ENCODE results near the gene NRG3. TPM values are rescaled to one million over a fixed set of nuclear protein-coding genes. Genes with fewer than 3 reads are reported as not detected.

The NRG3 gene
- total RNA-seq, 4 donors from 2014 or later = under 0.01 to 0.65 (median 0.17) TPM

DNA sequence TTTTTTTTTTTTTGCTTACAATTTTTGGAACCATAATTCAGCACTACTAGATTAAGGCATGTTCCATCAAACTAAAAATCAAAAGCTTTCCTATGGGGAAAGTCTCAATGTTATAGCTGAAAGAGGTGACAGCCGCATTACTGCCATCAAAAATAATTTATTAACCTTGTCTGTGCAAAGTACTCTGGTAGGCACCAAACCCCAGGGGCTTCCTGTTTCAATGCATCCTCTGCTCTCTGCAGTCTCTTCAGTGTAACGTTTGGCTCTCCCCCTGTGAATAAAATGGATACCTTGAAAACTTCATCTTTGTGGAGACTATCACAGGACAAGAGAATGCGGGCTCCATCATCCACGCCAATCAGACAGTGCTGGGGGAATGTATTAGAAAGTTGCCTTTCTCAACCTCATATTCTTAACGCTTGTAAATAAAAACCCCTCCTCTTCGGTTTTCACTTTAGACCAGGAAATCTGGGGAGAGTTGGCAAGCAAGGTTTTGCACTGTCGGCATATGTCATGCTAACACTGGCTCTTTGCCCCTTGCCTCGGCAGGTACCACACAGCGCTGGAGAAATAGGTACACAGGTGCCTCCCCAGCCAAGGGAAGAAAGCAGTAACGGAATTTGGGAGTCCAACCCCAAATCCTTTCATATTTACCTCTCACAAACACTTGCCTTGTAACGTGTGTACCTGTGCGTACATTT is 1.6 kb upstream of the NRG3 start:
- Histone ChIP-seq H3K4me1 (peaks cover 10 to 31% (median 27%) of the 10 kb centered on the region in 4 donors), H3K27ac (replicated peaks in 1 of 4) (no peak overlapping the region), H3K36me3 (no peaks in the 10 kb centered on the region), H3K4me3 (peak overlapping the region in 1 of 4 donors; percentile 45), H3K27me3 (peaks cover 0 to 78% (median 27%) of the 10 kb centered on the region in 4 donors), H3K9me3 (no peaks in the 10 kb centered on the region)
- DNase-seq (ENCODE audit: extremely low spot score) = no peak
- WGBS = 28% methylated on average over 12 of the region's 12 CpGs
- TF ChIP-seq POLR2A (IDR thresholded peaks at IDR 0.05; ENCODE audit: low read depth) (no peak), POLR2AphosphoS5 (IDR thresholded peaks at IDR 0.05) (no peak), EP300 (IDR thresholded peaks at IDR 0.05) (no peak)
- TF ChIP-seq, protein P1, sequence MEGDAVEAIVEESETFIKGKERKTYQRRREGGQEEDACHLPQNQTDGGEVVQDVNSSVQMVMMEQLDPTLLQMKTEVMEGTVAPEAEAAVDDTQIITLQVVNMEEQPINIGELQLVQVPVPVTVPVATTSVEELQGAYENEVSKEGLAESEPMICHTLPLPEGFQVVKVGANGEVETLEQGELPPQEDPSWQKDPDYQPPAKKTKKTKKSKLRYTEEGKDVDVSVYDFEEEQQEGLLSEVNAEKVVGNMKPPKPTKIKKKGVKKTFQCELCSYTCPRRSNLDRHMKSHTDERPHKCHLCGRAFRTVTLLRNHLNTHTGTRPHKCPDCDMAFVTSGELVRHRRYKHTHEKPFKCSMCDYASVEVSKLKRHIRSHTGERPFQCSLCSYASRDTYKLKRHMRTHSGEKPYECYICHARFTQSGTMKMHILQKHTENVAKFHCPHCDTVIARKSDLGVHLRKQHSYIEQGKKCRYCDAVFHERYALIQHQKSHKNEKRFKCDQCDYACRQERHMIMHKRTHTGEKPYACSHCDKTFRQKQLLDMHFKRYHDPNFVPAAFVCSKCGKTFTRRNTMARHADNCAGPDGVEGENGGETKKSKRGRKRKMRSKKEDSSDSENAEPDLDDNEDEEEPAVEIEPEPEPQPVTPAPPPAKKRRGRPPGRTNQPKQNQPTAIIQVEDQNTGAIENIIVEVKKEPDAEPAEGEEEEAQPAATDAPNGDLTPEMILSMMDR (IDR thresholded peaks at IDR 0.05) = no peak
- intact Hi-C loops (cut with DNase I) = no loop called here

DNA sequence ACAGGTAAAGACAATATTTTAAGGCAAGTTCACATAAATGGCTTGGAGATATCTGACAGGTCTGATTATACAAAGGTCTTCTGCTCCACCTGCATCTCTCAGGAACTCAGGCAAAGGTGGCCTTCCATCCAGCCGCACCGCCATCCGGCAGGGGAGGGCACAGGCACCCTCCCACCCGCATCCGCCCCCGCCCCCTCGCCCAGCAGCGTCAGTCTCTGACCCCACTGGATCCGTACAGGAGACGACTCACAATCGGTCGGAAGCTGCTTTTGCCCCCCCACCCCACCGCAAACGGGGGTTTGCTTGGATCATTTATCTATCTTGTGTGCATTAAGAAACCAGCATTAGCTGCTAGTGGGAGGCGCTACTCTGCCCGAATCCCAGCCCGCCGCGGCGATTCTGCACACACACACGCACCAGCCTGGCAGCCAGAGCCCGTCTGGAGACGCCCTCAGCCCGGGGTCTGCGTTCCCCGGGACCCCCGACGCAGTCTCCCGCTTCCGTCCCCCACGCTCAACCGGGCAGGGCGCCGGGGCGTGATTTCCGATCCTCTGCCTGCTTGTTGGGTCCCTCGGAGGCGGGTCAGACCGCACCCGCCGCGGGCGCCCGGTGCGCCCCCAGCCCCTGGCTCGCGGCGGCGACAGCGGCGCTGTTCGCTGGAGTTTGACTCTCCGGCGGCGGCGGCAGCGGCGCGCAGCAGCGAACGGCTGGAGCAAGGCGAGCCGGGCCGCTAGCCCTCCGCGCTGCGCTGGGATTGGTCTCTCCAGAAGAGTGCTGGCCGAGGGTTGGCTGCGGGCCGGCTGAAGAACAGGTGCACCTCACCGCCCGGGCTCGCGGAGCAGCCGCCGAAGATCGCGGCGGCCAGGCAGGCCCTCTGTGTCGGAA is 820 bp upstream of the NRG3 start:
- Histone ChIP-seq H3K4me3 (peak overlapping the region; percentile 41 to 58 (median 46)), H3K27me3 (peaks cover 0 to 79% (median 27%) of the 10 kb centered on the region in 4 donors), H3K27ac (replicated peaks in 1 of 4) (no peak overlapping the region), H3K36me3 (no peaks in the 10 kb centered on the region), H3K9me3 (no peaks in the 10 kb centered on the region), H3K4me1 (peaks cover 10 to 31% (median 27%) of the 10 kb centered on the region in 4 donors)
- intact Hi-C loops (cut with DNase I) = no loop called here
- 0% methylated on average over 22 of the region's 80 CpGs for WGBS
- TF ChIP-seq, protein P1 (IDR thresholded peaks at IDR 0.05) = no peak
- TF ChIP-seq POLR2A (IDR thresholded peaks at IDR 0.05; ENCODE audit: low read depth) (no peak), POLR2AphosphoS5 (IDR thresholded peaks at IDR 0.05) (no peak), EP300 (IDR thresholded peaks at IDR 0.05) (no peak)
- DNase-seq (ENCODE audit: extremely low spot score) = no peak

DNA sequence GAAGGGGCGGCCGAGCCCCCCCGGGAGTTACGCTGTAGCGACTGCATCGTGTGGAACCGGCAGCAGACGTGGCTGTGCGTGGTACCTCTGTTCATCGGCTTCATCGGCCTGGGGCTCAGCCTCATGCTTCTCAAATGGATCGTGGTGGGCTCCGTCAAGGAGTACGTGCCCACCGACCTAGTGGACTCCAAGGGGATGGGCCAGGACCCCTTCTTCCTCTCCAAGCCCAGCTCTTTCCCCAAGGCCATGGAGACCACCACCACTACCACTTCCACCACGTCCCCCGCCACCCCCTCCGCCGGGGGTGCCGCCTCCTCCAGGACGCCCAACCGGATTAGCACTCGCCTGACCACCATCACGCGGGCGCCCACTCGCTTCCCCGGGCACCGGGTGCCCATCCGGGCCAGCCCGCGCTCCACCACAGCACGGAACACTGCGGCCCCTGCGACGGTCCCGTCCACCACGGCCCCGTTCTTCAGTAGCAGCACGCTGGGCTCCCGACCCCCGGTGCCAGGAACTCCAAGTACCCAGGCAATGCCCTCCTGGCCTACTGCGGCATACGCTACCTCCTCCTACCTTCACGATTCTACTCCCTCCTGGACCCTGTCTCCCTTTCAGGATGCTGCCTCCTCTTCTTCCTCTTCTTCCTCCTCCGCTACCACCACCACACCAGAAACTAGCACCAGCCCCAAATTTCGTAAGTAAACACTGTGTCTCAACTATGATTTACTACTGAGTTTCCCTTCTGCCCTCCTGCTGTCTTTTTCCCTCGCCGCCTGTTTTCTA is 666 bp downstream of the NRG3 start:
- Histone ChIP-seq H3K27ac (replicated peaks in 1 of 4) (no peak overlapping the region), H3K9me3 (no peaks in the 10 kb centered on the region), H3K4me1 (peaks cover 10 to 31% (median 27%) of the 10 kb centered on the region in 4 donors), H3K36me3 (no peaks in the 10 kb centered on the region), H3K27me3 (peaks cover 0 to 78% (median 27%) of the 10 kb centered on the region in 4 donors), H3K4me3 (peak overlapping the region; percentile 41 to 58 (median 46))
- intact Hi-C loops (cut with DNase I) = no loop called here
- 3% methylated on average over 34 of the region's 49 CpGs for WGBS
- TF ChIP-seq POLR2AphosphoS5 (IDR thresholded peaks at IDR 0.05) (no peak), POLR2A (IDR thresholded peaks at IDR 0.05; ENCODE audit: low read depth) (no peak), EP300 (IDR thresholded peaks at IDR 0.05) (no peak)
- no peak for DNase-seq (ENCODE audit: extremely low spot score)

DNA sequence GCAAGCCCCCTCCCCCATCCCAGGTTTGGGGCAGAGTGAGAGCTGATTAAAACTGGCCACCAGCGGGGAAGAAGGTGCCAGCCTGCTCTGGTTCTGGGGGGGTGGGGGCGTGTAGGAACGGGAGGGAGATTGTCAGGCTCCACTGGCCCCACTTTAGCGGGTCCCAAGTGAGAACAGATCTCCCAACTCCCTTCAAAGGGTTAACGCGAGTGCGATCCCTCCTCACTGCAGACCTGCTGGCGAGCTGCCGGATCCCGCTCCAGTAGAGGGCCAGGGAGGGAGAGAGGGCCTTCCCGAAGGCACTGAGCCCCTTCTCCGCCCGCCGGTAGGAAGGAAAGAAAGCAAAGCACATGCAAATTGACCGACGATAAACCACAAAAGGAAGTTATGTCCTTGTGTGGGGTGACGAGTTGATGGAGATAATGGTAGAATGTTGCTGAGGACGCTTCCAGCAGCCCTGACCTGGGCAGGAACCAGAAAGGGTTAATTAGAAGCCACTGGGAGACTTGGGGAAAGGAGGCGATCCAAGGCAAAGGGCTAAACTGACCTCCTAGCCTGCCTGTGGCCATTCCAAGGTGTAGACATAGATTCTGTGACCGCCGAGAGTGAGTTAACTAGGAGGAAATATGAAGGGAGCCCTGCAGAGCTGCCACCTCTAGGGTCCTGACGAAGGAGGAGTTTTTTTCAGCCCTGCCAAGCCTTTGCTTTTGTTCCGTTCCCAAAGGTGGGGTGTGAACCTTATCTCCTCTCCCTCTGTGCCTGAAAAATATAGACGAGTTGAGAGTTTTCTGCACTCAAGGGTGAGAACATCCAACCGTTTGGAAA is 1.5 kb downstream of the NRG3 start:
- intact Hi-C loops (cut with DNase I) = no loop called here
- WGBS = 8% methylated on average over 24 of the region's 25 CpGs
- H3K27ac ChIP-seq (replicated peaks in 1 of 4) = no peak overlapping the region
- H3K9me3 ChIP-seq = no peaks in the 10 kb centered on the region
- H3K27me3 ChIP-seq = peaks cover 0 to 76% (median 27%) of the 10 kb centered on the region in 4 donors
- no peaks in the 10 kb centered on the region for H3K36me3 ChIP-seq
- H3K4me1 ChIP-seq = peaks cover 10 to 31% (median 27%) of the 10 kb centered on the region in 4 donors
- no peak for TF ChIP-seq EP300 (IDR thresholded peaks at IDR 0.05)
- TF ChIP-seq, protein P1 (IDR thresholded peaks at IDR 0.05) = no peak
- TF ChIP-seq POLR2AphosphoS5 (IDR thresholded peaks at IDR 0.05) = no peak
- no peak for TF ChIP-seq POLR2A (IDR thresholded peaks at IDR 0.05; ENCODE audit: low read depth)
- peak overlapping the region; percentile 41 to 58 (median 46) for H3K4me3 ChIP-seq
- no peak for DNase-seq (ENCODE audit: extremely low spot score)

Data from esophagus muscularis mucosa (tissue), 4 donors.